Testis (tissue), 3 donors: ENCODE data around the gene ZNF8. TPM values are rescaled to one million over a fixed set of nuclear protein-coding genes. Genes with fewer than 3 reads are reported as not detected.

ENCODE experiments used
- DNase-seq: peaks from one replicate; pipeline ENCODE4 v3.0.0-alpha.2; 2019
- H3K27ac ChIP-seq, 2 donors: fragments of 200-600 bp; sonication (generic); one replicate each; pipeline ENCODE4 v1.5.1; 2019
- H3K27me3 ChIP-seq: fragments of 200-600 bp; sonication (generic); one replicate; pipeline ENCODE4 v1.5.1; 2019
- H3K36me3 ChIP-seq: fragments of 200-600 bp; sonication (generic); one replicate; pipeline ENCODE4 v1.5.1; 2017; ENCODE audit warnings: low read depth; ENCODE audit errors: missing control alignments
- H3K4me1 ChIP-seq: fragments of 200-600 bp; sonication (generic); one replicate; pipeline ENCODE4 v1.5.1; 2019
- H3K4me3 ChIP-seq, 2 donors: fragments of 200-600 bp; sonication (generic); one replicate each; pipeline ENCODE4 v1.5.1; 2017 to 2019
- H3K9me3 ChIP-seq: fragments of 200-600 bp; sonication (generic); one replicate; pipeline ENCODE4 v1.5.1; 2017
- POLR2A ChIP-seq: fragments of 450-650 bp; IDR thresholded peaks from one replicate; pipeline ENCODE4 v1.6.1; 2017; ENCODE audit warnings: antibody characterized with exemption, mild to moderate bottlenecking, moderate library complexity
- WGBS, 2 donors: methylation state at CpG; one replicate each; pipeline ENCODE4 v1.1.5; 2018; 5-methylcytosine and 5-hydroxymethylcytosine counted together
- intact Hi-C: fragments of 100-400 bp; cut with DNase I; formaldehyde crosslinking; loops from one replicate; pipeline ENCODE4 v1.15.1; 2023; ENCODE audit warnings: low total_unique reads
- polyA plus RNA-seq: library from polyadenylated mRNA; stranded (reverse); fragments of 350-450 nt; fragmentation: Illumina TruSeq; extraction: RNeasy Lipid Tissue Mini Kit (QIAGEN cat#74804); gene quantifications from one replicate; pipeline ENCODE4 v1.2.3, GENCODE V29; 2014; ENCODE audit warnings: low read depth, low replicate concordance; ENCODE audit not compliant: insufficient read depth
- total RNA-seq, 2 donors: library from RNA; depleted of rRNA; stranded (reverse); fragments of >200 nt; gene quantifications; one replicate each; pipeline ENCODE4 v1.2.3, GENCODE V29; 2016
- TF ChIP-seq, protein P1 (sequence below), 3 experiments: fragments of 450-650 bp in 2 of 3; fragments of 200-600 bp in 1 of 3; sonication (generic) in 1 of 3; IDR thresholded peaks; one replicate each; pipeline ENCODE4 v1.5.1; 2016 to 2019; ENCODE audit warnings: antibody characterized with exemption in 3 of 3, mild to moderate bottlenecking in 2 of 3, moderate library complexity in 1 of 3

Gene ZNF8
- total and polyA plus RNA-seq, 3 donors from 2014 or later: 2.6 to 10.4 (median 9.6) TPM

DNA sequence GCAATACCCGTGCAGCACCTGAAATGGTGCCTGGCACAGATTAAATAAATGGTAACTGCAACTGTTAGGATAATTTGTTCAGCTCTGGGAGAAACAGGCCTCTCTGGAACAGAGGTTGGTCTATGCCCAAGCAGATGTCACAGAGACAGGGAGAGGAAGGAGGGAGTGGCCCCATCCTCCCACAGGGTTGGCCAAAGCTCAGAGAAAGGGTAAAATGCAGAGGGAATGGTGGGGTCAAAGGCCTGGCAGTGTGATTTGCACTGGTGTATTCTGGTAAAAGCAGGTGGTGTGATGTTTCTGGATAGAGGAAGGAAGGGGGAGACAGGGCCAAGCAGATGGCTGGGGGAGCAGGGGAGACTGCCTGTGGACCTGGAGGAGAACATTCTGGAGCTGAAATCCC is 57.5 kb downstream of the ZNF8 start:
- H3K4me3 ChIP-seq: no peak overlapping the region
- no peak for DNase-seq
- WGBS, 2 donors: 100% methylated on average over 1 of the region's 1 CpG
- H3K4me1 ChIP-seq: no peaks in the 10 kb centered on the region
- no peaks in the 10 kb centered on the region for H3K9me3 ChIP-seq
- no peak for TF ChIP-seq POLR2A
- TF ChIP-seq, protein P1, sequence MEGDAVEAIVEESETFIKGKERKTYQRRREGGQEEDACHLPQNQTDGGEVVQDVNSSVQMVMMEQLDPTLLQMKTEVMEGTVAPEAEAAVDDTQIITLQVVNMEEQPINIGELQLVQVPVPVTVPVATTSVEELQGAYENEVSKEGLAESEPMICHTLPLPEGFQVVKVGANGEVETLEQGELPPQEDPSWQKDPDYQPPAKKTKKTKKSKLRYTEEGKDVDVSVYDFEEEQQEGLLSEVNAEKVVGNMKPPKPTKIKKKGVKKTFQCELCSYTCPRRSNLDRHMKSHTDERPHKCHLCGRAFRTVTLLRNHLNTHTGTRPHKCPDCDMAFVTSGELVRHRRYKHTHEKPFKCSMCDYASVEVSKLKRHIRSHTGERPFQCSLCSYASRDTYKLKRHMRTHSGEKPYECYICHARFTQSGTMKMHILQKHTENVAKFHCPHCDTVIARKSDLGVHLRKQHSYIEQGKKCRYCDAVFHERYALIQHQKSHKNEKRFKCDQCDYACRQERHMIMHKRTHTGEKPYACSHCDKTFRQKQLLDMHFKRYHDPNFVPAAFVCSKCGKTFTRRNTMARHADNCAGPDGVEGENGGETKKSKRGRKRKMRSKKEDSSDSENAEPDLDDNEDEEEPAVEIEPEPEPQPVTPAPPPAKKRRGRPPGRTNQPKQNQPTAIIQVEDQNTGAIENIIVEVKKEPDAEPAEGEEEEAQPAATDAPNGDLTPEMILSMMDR (IDR thresholded peaks at IDR 0.05): no peak
- no peaks in the 10 kb centered on the region for H3K27me3 ChIP-seq
- intact Hi-C loops: no loop called here
- H3K27ac ChIP-seq: no peak overlapping the region
- H3K36me3 ChIP-seq: no peaks in the 10 kb centered on the region

DNA sequence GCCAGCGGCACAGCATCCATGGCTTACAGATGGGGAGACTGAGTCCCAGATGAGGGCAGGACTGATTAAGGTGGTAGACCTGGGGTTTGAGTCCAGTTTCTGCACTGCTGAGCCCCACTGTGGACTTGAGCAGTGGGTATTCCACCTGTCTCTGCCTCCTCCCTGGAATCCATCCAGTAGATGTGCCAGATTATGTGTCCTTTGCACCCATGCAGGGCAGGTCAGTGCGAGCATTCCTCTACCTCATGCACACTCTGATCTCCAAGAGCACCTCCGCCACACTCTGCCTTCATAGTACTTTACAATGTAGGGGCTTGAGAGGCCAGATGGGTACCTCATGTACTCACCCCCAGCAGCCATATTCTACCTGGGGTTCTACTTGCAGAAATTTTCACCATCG is 58.1 kb downstream of the ZNF8 start:
- Histone ChIP-seq H3K27ac (no peak overlapping the region), H3K36me3 (no peaks in the 10 kb centered on the region), H3K4me1 (no peaks in the 10 kb centered on the region), H3K4me3 (no peak overlapping the region), H3K9me3 (no peaks in the 10 kb centered on the region), H3K27me3 (no peaks in the 10 kb centered on the region)
- no peak for TF ChIP-seq POLR2A
- WGBS, 2 donors: 94 to 99% methylated on average over 3 to 4 of the region's 4 CpGs
- DNase-seq: no peak
- intact Hi-C loops: no loop called here

DNA sequence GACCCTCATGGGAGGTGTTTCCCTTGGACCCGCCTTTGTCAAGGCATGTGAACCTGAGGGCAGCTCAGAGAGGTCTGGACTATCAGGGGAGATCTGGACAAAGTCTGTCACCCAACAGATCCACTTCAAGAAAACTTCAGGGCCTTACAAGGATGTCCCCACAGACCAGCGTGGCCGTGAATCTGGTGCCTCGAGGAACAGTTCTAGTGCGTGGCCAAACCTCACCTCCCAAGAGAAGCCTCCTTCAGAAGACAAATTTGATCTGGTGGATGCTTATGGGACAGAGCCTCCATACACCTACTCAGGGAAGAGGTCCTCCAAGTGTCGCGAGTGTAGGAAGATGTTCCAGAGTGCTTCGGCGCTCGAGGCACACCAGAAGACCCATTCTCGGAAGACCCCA is 59.6 kb downstream of the ZNF8 start:
- intact Hi-C loops: no loop called here
- 87 to 98% methylated on average over 6 to 11 of the region's 11 CpGs for WGBS, 2 donors
- TF ChIP-seq POLR2A: no peak
- TF ChIP-seq, protein P1 (IDR thresholded peaks at IDR 0.05): no peak
- Histone ChIP-seq H3K4me3 (no peak overlapping the region), H3K27ac (no peak overlapping the region), H3K27me3 (no peaks in the 10 kb centered on the region), H3K36me3 (no peaks in the 10 kb centered on the region), H3K4me1 (no peaks in the 10 kb centered on the region), H3K9me3 (no peaks in the 10 kb centered on the region)
- DNase-seq: no peak

DNA sequence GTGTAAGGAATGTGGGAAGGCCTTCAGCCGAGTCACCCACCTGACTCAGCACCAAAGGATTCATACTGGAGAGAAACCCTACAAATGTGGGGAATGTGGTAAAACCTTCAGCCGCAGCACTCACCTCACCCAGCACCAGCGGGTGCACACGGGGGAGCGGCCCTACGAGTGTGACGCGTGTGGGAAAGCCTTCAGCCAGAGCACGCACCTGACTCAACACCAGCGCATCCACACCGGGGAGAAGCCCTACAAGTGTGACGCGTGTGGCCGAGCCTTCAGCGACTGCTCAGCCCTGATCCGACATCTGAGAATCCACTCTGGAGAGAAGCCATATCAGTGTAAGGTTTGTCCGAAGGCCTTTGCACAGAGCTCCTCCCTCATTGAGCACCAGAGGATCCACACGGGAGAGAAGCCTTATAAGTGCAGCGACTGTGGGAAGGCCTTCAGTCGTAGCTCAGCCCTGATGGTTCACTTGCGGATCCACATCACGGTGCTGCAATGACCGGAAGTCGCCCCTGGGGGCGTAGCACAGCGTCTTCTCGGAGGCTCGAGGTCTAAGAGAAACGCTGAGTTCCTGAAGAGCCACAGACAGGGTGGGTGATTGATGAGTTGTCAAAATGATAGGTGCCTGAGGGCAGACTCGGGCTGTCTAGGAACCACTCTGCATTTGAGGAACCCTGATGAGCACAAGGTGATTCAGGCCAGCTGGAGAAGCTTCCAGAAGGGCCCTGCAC is 60.2 kb downstream of the ZNF8 start:
- no peaks in the 10 kb centered on the region for H3K4me1 ChIP-seq
- intact Hi-C loops: no loop called here
- H3K27ac ChIP-seq: no peak overlapping the region
- no peaks in the 10 kb centered on the region for H3K36me3 ChIP-seq
- no peak for TF ChIP-seq POLR2A
- TF ChIP-seq, protein P1 (IDR thresholded peaks at IDR 0.05): no peak
- H3K9me3 ChIP-seq: no peaks in the 10 kb centered on the region
- 62 to 80% methylated on average over 9 to 30 of the region's 30 CpGs for WGBS, 2 donors
- no peaks in the 10 kb centered on the region for H3K27me3 ChIP-seq
- DNase-seq: no peak
- no peak overlapping the region for H3K4me3 ChIP-seq

DNA sequence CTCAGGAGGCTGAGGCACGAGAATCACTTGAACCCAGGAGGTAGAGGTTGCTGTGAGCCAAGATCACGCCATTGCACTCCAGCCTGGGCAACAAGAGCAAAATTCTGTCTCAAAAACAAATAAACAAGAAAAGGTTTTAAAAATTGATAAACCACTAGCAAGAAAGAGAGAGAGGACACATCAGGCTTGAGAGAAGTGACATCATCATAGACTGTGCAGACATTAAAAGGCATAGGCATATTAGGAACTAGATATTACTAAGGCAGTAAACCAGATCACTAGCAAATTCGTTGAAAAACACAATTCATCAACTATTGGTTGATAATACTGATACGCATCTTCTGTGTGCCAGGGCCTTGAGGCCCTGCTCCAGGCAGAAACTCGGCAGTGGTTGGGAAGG is 66.8 kb downstream of the ZNF8 start:
- Histone ChIP-seq H3K9me3 (no peaks in the 10 kb centered on the region), H3K36me3 (no peaks in the 10 kb centered on the region), H3K27ac (no peak overlapping the region), H3K4me3 (no peak overlapping the region), H3K27me3 (no peaks in the 10 kb centered on the region), H3K4me1 (peaks cover 13% of the 10 kb centered on the region)
- 74 to 82% methylated on average over 5 of the region's 5 CpGs for WGBS, 2 donors
- no peak for TF ChIP-seq POLR2A
- TF ChIP-seq, protein P1 (IDR thresholded peaks at IDR 0.05): no peak
- intact Hi-C loops: no loop called here
- DNase-seq: no peak
